Subcutaneous preadipocyte (primary cell): ENCODE measurements around the gene TBC1D28. TPM values are rescaled to one million over a fixed set of nuclear protein-coding genes. Genes with fewer than 3 reads are reported as not detected.

Experiments
- small RNA-seq: library from RNA; depleted of rRNA; stranded (forward); fragments of <200 nt; gene quantifications from one replicate; pipeline ENCODE3, GENCODE V24; 2012
- total RNA-seq: library from RNA; depleted of rRNA; stranded (reverse); fragments of >200 nt; gene quantifications from 2 replicates; pipeline ENCODE4 v1.2.3, GENCODE V29; 2012

TBC1D28 gene
- total RNA-seq, result not detected in 2 replicates

DNA sequence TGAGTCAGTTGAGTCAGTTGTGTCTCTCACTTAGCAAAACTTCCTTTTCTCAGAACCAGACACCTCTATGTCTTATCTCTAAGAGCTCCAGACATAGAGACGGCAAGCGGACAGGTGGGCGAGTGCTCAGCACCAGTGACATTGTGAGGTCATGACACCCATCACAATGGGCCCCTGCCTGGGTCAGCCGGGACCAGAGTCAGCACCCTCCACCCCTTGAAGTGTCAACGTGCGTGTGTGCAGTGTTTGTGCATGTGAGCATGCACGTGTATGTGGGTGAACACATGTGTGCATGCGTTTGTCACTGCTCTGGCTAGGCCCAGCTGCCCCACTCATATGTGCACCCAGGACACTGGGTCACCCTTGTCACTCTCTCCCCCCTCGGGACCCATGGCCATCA is at the start of gene TBC1D28:
TSS of gene TBC1D28 (minus strand) at position 101 of the 400 bp plus-strand sequence. CDS start 3,039 bp downstream, outside the sequence.

DNA sequence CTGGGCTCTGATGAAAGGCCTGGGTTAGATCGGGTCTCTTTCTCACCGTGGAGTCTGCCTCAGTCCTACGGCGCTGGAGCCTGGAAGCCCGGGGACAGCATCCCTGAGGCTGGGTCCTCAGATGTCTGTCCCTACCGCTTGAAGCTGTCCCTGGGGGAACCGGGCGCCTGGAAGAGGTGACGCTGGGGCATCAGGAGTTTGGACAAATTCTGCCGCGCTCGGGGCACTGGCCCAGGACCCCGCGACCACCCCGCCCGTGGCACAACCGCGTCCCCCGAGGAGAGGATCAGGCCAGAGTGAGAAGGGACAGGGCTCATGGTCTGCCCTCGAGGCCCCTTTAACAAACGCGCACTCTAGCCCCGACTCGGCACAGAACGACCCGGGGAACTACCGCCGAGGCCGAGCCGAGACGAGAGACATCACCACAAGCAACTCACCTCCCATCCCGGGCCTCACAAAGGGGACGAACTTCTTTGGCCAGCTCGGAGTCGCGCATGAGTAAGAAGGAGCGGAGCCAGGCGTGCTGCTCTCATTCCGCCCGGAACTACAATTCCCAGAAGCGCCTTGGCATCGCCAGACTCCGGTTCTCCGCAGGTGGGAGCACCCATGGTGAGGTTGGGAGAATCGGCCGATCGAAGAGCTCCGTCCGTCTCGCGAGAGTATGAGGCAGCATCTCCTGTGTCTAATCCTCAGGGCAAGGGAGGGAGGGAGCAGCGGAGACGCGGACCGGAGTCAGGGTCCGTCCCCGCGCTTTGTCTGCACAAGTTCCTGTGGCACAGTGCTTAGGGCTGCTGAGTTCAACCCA is 37.8 kb upstream of the TBC1D28 start, which contains the start of gene FOXO3B:
TSS of gene FOXO3B (minus strand) at position 548 of the 805 bp plus-strand sequence. CDS start 663 bp downstream, outside the sequence.

Small RNA genes lying within 50 kb of the gene (small RNA-seq; reads per million reads assigned to genes)
- gene AC026271.2, result not detected

Other genes starting within 250 kb of the TBC1D28 start
- gene LGALS9C, start 167.6 kb downstream of the TBC1D28 start, total RNA-seq, result not detected in 2 replicates
- 2.6 and 4.9 TPM in 2 replicates for gene FOXO3B, start 37.9 kb upstream of the TBC1D28 start, total RNA-seq
- gene FBXW10, start 99.7 kb upstream of the TBC1D28 start, total RNA-seq, result 0.20 TPM in 1 of 2 replicates, not detected in the other
- gene TVP23B, start 136.8 kb upstream of the TBC1D28 start, total RNA-seq, result 28.5 and 29.0 TPM in 2 replicates
- gene PRPSAP2, start 213.7 kb upstream of the TBC1D28 start, total RNA-seq, result 22.0 and 39.3 TPM in 2 replicates